Testis (tissue), 3 donors: ENCODE results near the gene MRPS6. TPM values are rescaled to one million over a fixed set of nuclear protein-coding genes. Genes with fewer than 3 reads are reported as not detected.

ENCODE experiments used
- DNase-seq: peaks from one replicate; pipeline ENCODE4 v3.0.0-alpha.2; 2019
- H3K27ac ChIP-seq, 2 donors: fragments of 200-600 bp; sonication (generic); one replicate each; pipeline ENCODE4 v1.5.1; 2019
- H3K27me3 ChIP-seq: fragments of 200-600 bp; sonication (generic); one replicate; pipeline ENCODE4 v1.5.1; 2019
- H3K36me3 ChIP-seq: fragments of 200-600 bp; sonication (generic); one replicate; pipeline ENCODE4 v1.5.1; 2017; ENCODE audit warnings: low read depth; ENCODE audit errors: missing control alignments
- H3K4me1 ChIP-seq: fragments of 200-600 bp; sonication (generic); one replicate; pipeline ENCODE4 v1.5.1; 2019
- H3K4me3 ChIP-seq, 2 donors: fragments of 200-600 bp; sonication (generic); one replicate each; pipeline ENCODE4 v1.5.1; 2017 to 2019
- H3K9me3 ChIP-seq: fragments of 200-600 bp; sonication (generic); one replicate; pipeline ENCODE4 v1.5.1; 2017
- CTCF ChIP-seq, 3 experiments: fragments of 450-650 bp in 2 of 3; fragments of 200-600 bp in 1 of 3; sonication (generic) in 1 of 3; IDR thresholded peaks; one replicate each; pipeline ENCODE4 v1.5.1; 2016 to 2019; ENCODE audit warnings: antibody characterized with exemption in 3 of 3, mild to moderate bottlenecking in 2 of 3, moderate library complexity in 1 of 3
- POLR2A ChIP-seq: fragments of 450-650 bp; IDR thresholded peaks from one replicate; pipeline ENCODE4 v1.6.1; 2017; ENCODE audit warnings: antibody characterized with exemption, mild to moderate bottlenecking, moderate library complexity
- WGBS, 2 donors: methylation state at CpG; one replicate each; pipeline ENCODE4 v1.1.5; 2018; 5-methylcytosine and 5-hydroxymethylcytosine counted together
- intact Hi-C: fragments of 100-400 bp; cut with DNase I; formaldehyde crosslinking; loops from one replicate; pipeline ENCODE4 v1.15.1; 2023; ENCODE audit warnings: low total_unique reads
- polyA plus RNA-seq: library from polyadenylated mRNA; stranded (reverse); fragments of 350-450 nt; fragmentation: Illumina TruSeq; extraction: RNeasy Lipid Tissue Mini Kit (QIAGEN cat#74804); gene quantifications from one replicate; pipeline ENCODE4 v1.2.3, GENCODE V29; 2014; ENCODE audit warnings: low read depth, low replicate concordance; ENCODE audit not compliant: insufficient read depth
- total RNA-seq, 2 donors: library from RNA; depleted of rRNA; stranded (reverse); fragments of >200 nt; gene quantifications; one replicate each; pipeline ENCODE4 v1.2.3, GENCODE V29; 2016

Gene MRPS6
- total and polyA plus RNA-seq, 3 donors from 2014 or later, result 88.8 to 107 (median 102) TPM

GRCh38 chr21:34073749-34074282 lies 438 bp downstream of the MRPS6 start:
- peaks cover 30% of the 10 kb centered on the region for H3K4me1 ChIP-seq

GRCh38 chr21:34074283-34075090 lies 1.1 kb downstream of the MRPS6 start:
- 27 to 31% methylated on average over 32 of the region's 32 CpGs for WGBS, 2 donors
- intact Hi-C loops, result no loop called here
- Histone ChIP-seq H3K27me3 (no peaks in the 10 kb centered on the region), H3K36me3 (no peaks in the 10 kb centered on the region), H3K27ac (peak overlapping the region in 1 of 2 donors; percentile 97), H3K4me3 (peak overlapping the region; percentile 51 to 80), H3K4me1 (peaks cover 30% of the 10 kb centered on the region), H3K9me3 (no peaks in the 10 kb centered on the region)
- TF ChIP-seq POLR2A (no peak), CTCF (IDR thresholded peaks at IDR 0.05) (no peak)
- no peak for DNase-seq

More at GRCh38 chr21:34073749-34074282, 438 bp downstream of the MRPS6 start:
- H3K27me3 ChIP-seq, result no peaks in the 10 kb centered on the region
- intact Hi-C loops, result no loop called here
- H3K4me3 ChIP-seq, result peak overlapping the region; percentile 71 to 80
- TF ChIP-seq POLR2A (no peak), CTCF (IDR thresholded peaks at IDR 0.05) (no peak)
- WGBS, 2 donors, result 0% methylated on average over 17 to 34 of the region's 95 CpGs
- peak overlapping the region; percentile 82 to 97 for H3K27ac ChIP-seq
- H3K36me3 ChIP-seq, result no peaks in the 10 kb centered on the region
- no peaks in the 10 kb centered on the region for H3K9me3 ChIP-seq
- DNase-seq, result peak; percentile 39

- DNase-seq, result no peak
- 46 to 53% methylated on average over 2 of the region's 2 CpGs for WGBS, 2 donors
- peak overlapping the region; percentile 51 to 80 for H3K4me3 ChIP-seq
- no peaks in the 10 kb centered on the region for H3K27me3 ChIP-seq
- peaks cover 30% of the 10 kb centered on the region for H3K4me1 ChIP-seq
- intact Hi-C loops, result no loop called here
- TF ChIP-seq POLR2A, result no peak
- no peak for TF ChIP-seq CTCF (IDR thresholded peaks at IDR 0.05)
- H3K27ac ChIP-seq, result peak overlapping the region in 1 of 2 donors; percentile 97
- no peaks in the 10 kb centered on the region for H3K36me3 ChIP-seq
- no peaks in the 10 kb centered on the region for H3K9me3 ChIP-seq
Measured at GRCh38 chr21:34075091-34075425, 1.7 kb downstream of the MRPS6 start.

- H3K27me3 ChIP-seq, result no peaks in the 10 kb centered on the region
- H3K4me3 ChIP-seq, result peak overlapping the region; percentile 12 to 51
- intact Hi-C loops, result no loop called here
- no peak overlapping the region for H3K27ac ChIP-seq
- H3K9me3 ChIP-seq, result no peaks in the 10 kb centered on the region
- H3K36me3 ChIP-seq, result no peaks in the 10 kb centered on the region
- peaks cover 30% of the 10 kb centered on the region for H3K4me1 ChIP-seq
- TF ChIP-seq POLR2A (no peak), CTCF (IDR thresholded peaks at IDR 0.05) (no peak)
- WGBS, 2 donors, result 47 to 55% methylated on average over 9 of the region's 9 CpGs
- no peak for DNase-seq
Measured at GRCh38 chr21:34075760-34076660, 2.6 kb downstream of the MRPS6 start.
